ENCODE results near the gene CGNL1. TPM values are rescaled to one million over a fixed set of nuclear protein-coding genes. Genes with fewer than 3 reads are reported as not detected.

CGNL1 gene
- total RNA-seq, 2 donors from 2014 or later = 11.8 to 33.5 TPM

DNA sequence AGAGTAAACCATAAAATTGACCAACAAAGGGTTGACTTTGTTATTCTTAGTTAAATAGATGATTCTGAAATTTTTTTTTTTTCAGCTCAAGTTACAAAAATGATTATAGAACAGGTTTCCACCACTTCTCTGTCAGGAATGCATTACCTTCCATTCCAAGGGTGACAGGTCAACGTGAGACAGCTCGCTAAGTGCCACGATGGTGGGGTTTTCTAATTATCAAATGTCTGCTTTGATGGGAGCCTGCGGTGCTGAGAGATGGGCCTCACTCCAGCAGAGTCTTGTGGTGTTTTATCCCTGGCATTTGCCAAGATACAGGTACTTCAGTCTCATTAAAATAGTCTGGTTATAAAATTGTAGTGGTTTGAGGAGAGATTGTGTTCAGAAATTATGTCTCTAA lies 80.3 kb downstream of the CGNL1 start:
- TF ChIP-seq, protein P1, sequence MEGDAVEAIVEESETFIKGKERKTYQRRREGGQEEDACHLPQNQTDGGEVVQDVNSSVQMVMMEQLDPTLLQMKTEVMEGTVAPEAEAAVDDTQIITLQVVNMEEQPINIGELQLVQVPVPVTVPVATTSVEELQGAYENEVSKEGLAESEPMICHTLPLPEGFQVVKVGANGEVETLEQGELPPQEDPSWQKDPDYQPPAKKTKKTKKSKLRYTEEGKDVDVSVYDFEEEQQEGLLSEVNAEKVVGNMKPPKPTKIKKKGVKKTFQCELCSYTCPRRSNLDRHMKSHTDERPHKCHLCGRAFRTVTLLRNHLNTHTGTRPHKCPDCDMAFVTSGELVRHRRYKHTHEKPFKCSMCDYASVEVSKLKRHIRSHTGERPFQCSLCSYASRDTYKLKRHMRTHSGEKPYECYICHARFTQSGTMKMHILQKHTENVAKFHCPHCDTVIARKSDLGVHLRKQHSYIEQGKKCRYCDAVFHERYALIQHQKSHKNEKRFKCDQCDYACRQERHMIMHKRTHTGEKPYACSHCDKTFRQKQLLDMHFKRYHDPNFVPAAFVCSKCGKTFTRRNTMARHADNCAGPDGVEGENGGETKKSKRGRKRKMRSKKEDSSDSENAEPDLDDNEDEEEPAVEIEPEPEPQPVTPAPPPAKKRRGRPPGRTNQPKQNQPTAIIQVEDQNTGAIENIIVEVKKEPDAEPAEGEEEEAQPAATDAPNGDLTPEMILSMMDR (IDR thresholded peaks at IDR 0.05) = no peak
- H3K27me3 ChIP-seq (replicated peaks; ENCODE audit: insufficient read depth) = no peaks in the 10 kb centered on the region

DNA sequence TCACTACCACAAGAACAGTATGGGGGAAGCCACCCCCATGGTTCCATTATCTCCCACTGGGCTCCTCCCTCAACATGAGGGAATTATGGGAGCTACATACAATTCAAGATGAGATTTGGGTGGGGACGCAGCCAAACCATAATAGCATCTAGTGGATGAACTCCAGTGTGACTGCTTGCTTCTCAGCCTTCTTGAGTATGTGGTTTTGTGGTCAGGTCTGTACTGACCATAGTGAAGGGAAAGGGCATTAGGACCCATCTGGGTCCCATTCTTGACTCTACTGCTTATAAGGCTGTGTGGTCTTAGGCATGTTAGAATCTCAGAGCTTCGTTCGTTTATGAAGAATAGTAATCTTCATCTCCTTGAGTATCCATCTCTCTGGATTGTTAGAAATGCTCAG lies 81.4 kb downstream of the CGNL1 start:
- TF ChIP-seq, protein P1 (IDR thresholded peaks at IDR 0.05) = no peak
- ATAC-seq (ENCODE audit: insufficient number of reproducible peaks, low FRiP score, low read depth) = no peak
- H3K27ac ChIP-seq = no peak overlapping the region

More for the DNA sequence above, 80.3 kb downstream of the CGNL1 start:
- H3K4me1 ChIP-seq (ENCODE audit: control insufficient read depth in 1 of 2, low read depth in 2 of 2) = peaks cover 0 to 1% of the 10 kb centered on the region in 2 donors
- no peak for ATAC-seq (ENCODE audit: insufficient number of reproducible peaks, low FRiP score, low read depth)
- no peaks in the 10 kb centered on the region for H3K9me3 ChIP-seq
- DNase-seq (ENCODE audit: low spot score) = no peak
- no peak overlapping the region for H3K4me3 ChIP-seq
- no peak overlapping the region for H3K27ac ChIP-seq
- no peaks in the 10 kb centered on the region for H3K36me3 ChIP-seq

GRCh38 chr15:57458356-57458781 lies 82.1 kb downstream of the CGNL1 start:
- TF ChIP-seq, protein P1 (IDR thresholded peaks at IDR 0.05) = no peak

More for the DNA sequence above, 81.4 kb downstream of the CGNL1 start:
- no peaks in the 10 kb centered on the region for H3K36me3 ChIP-seq
- no peaks in the 10 kb centered on the region for H3K9me3 ChIP-seq
- no peak overlapping the region for H3K4me3 ChIP-seq
- H3K27me3 ChIP-seq (replicated peaks; ENCODE audit: insufficient read depth) = no peaks in the 10 kb centered on the region
- no peak for DNase-seq (ENCODE audit: low spot score)
- peaks cover 3 to 9% of the 10 kb centered on the region in 2 donors for H3K4me1 ChIP-seq (ENCODE audit: control insufficient read depth in 1 of 2, low read depth in 2 of 2)

GRCh38 chr15:57460208-57460816 lies 84.0 kb downstream of the CGNL1 start:
- no peak for ATAC-seq (ENCODE audit: insufficient number of reproducible peaks, low FRiP score, low read depth)
- TF ChIP-seq, protein P1 (IDR thresholded peaks at IDR 0.05) = no peak
- no peak overlapping the region for H3K4me3 ChIP-seq
- no peaks in the 10 kb centered on the region for H3K9me3 ChIP-seq
- H3K27ac ChIP-seq = no peak overlapping the region
- peaks cover 4 to 25% of the 10 kb centered on the region in 2 donors for H3K4me1 ChIP-seq (ENCODE audit: control insufficient read depth in 1 of 2, low read depth in 2 of 2)
- no peak for DNase-seq (ENCODE audit: low spot score)
- no peaks in the 10 kb centered on the region for H3K36me3 ChIP-seq
- H3K27me3 ChIP-seq (replicated peaks; ENCODE audit: insufficient read depth) = no peaks in the 10 kb centered on the region

More at GRCh38 chr15:57458356-57458781, 82.1 kb downstream of the CGNL1 start:
- Histone ChIP-seq H3K36me3 (no peaks in the 10 kb centered on the region), H3K27me3 (replicated peaks; ENCODE audit: insufficient read depth) (no peaks in the 10 kb centered on the region), H3K9me3 (no peaks in the 10 kb centered on the region), H3K4me3 (no peak overlapping the region), H3K4me1 (ENCODE audit: control insufficient read depth in 1 of 2, low read depth in 2 of 2) (peaks cover 4 to 15% of the 10 kb centered on the region in 2 donors), H3K27ac (no peak overlapping the region)
- ATAC-seq (ENCODE audit: insufficient number of reproducible peaks, low FRiP score, low read depth) (no peak), DNase-seq (ENCODE audit: low spot score) (no peak)

DNA sequence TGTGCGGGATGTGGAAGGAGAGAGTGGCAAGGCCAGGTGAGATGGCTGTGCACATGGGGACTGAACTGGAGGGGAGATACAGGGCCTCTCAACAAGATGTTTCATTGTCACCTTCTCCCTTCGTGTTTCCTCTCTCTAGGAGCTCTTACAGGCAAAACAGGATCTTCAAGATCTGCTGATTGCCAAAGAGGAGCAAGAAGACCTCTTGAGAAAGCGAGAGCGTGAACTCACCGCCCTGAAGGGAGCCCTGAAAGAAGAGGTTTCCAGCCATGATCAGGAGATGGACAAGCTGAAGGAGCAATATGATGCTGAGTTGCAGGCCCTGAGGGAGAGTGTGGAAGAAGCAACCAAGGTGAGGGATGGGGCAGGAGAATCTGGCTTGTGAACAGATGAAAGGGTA lies 85.2 kb downstream of the CGNL1 start:
- ATAC-seq (ENCODE audit: insufficient number of reproducible peaks, low FRiP score, low read depth) = no peak
- TF ChIP-seq, protein P1 (IDR thresholded peaks at IDR 0.05) = no peak

More for the DNA sequence above, 85.2 kb downstream of the CGNL1 start:
- Histone ChIP-seq H3K27ac (no peak overlapping the region), H3K27me3 (replicated peaks; ENCODE audit: insufficient read depth) (no peaks in the 10 kb centered on the region), H3K36me3 (no peaks in the 10 kb centered on the region), H3K9me3 (no peaks in the 10 kb centered on the region), H3K4me1 (ENCODE audit: control insufficient read depth in 1 of 2, low read depth in 2 of 2) (peaks cover 4 to 25% of the 10 kb centered on the region in 2 donors), H3K4me3 (no peak overlapping the region)
- no peak for DNase-seq (ENCODE audit: low spot score)
